Calu3 (cell line): ENCODE data around the gene CSF1R. TPM values are rescaled to one million over a fixed set of nuclear protein-coding genes. Genes with fewer than 3 reads are reported as not detected.

Experiments used
- BruUV-seq: library from RNA; stranded (reverse); fragments of 400-500 nt; replicated peaks from 2 replicates; lab custom pipeline; 2021; lab: Mats Ljungman, UMichigan
- CTCF ChIA-PET: fragments of 300-600 bp; sonication (Branson Sonifier 250); formaldehyde crosslinking; loops from one replicate; lab custom pipeline; 2022; ENCODE audit warnings: antibody characterized with exemption; lab: Charles Lee
- DNase-seq: peaks from one replicate; pipeline ENCODE4 v3.0.0; 2022
- H3K27ac Mint-ChIP-seq: one replicate; pipeline ENCODE4 v1.8.0; 2022; ENCODE audit warnings: mixed read lengths; ENCODE audit not compliant: unreplicated experiment
- H3K27me3 Mint-ChIP-seq: one replicate; pipeline ENCODE4 v1.8.0; 2022; ENCODE audit warnings: mixed read lengths; ENCODE audit not compliant: unreplicated experiment
- H3K36me3 Mint-ChIP-seq: one replicate; pipeline ENCODE4 v1.8.0; 2022; ENCODE audit warnings: mild to moderate bottlenecking, moderate library complexity, mixed read lengths; ENCODE audit not compliant: insufficient read depth, unreplicated experiment
- H3K4me1 Mint-ChIP-seq: one replicate; pipeline ENCODE4 v1.8.0; 2022; ENCODE audit warnings: mild to moderate bottlenecking, low read depth, mixed read lengths; ENCODE audit not compliant: unreplicated experiment
- H3K4me3 Mint-ChIP-seq: one replicate; pipeline ENCODE4 v1.8.0; 2022; ENCODE audit warnings: mild to moderate bottlenecking, low read depth, moderate library complexity, mixed read lengths; ENCODE audit not compliant: unreplicated experiment
- H3K9me3 Mint-ChIP-seq: one replicate; pipeline ENCODE4 v1.8.0; 2022; ENCODE audit warnings: low read depth, mixed read lengths; ENCODE audit not compliant: unreplicated experiment
- CTCF ChIP-seq: fragments of 200-600 bp; IDR thresholded peaks from one replicate; pipeline ENCODE4 v1.8.0; 2022; ENCODE audit warnings: antibody characterized with exemption; ENCODE audit not compliant: unreplicated experiment
- intact Hi-C: fragments of 100-400 bp; cut with micrococcal nuclease; formaldehyde crosslinking; loops from one replicate; pipeline ENCODE4 v1.10.0; 2022; ENCODE audit not compliant: unreplicated experiment
- total RNA-seq: library from RNA; stranded (reverse); gene quantifications from 2 replicates; pipeline ENCODE4 v1.2.3, GENCODE V29; 2022

CSF1R gene
- total RNA-seq, 1 experiment from 2014 or later: not detected

GRCh38 chr5:150122536-150123481, 36.5 kb upstream of the CSF1R start:
- Mint-ChIP-seq H3K4me1 (peaks cover 9% of the 10 kb centered on the region), H3K4me3 (no peak overlapping the region), H3K27ac (no peak overlapping the region), H3K9me3 (no peaks in the 10 kb centered on the region), H3K36me3 (no peaks in the 10 kb centered on the region), H3K27me3 (peaks cover 32% of the 10 kb centered on the region)
- CTCF ChIA-PET: no interaction called here
- BruUV-seq: no TSS peak
- no peak for DNase-seq
- intact Hi-C loops: no loop called here
- no peak for TF ChIP-seq CTCF

- peaks cover 32% of the 10 kb centered on the region for H3K27me3 Mint-ChIP-seq
- DNase-seq: peak; percentile 62
- intact Hi-C loops: no loop called here
- no TSS peak for BruUV-seq
- TF ChIP-seq CTCF: peak; percentile 57
- H3K4me1 Mint-ChIP-seq: peaks cover 9% of the 10 kb centered on the region
- CTCF ChIA-PET: interaction anchor here (2.0 kb wide), 1 partner anchor 13 kb away, joined by 4 read pairs; no protein-coding TSS in a partner anchor
- H3K27ac Mint-ChIP-seq: no peak overlapping the region
- no peak overlapping the region for H3K4me3 Mint-ChIP-seq
- no peaks in the 10 kb centered on the region for H3K36me3 Mint-ChIP-seq
- H3K9me3 Mint-ChIP-seq: no peaks in the 10 kb centered on the region
Observed at GRCh38 chr5:150122158-150122510, 35.8 kb upstream of the CSF1R start.

- BruUV-seq: no TSS peak
- Mint-ChIP-seq H3K4me1 (peaks cover 9% of the 10 kb centered on the region), H3K4me3 (no peak overlapping the region), H3K9me3 (no peaks in the 10 kb centered on the region), H3K27ac (no peak overlapping the region), H3K36me3 (no peaks in the 10 kb centered on the region), H3K27me3 (peaks cover 32% of the 10 kb centered on the region)
- no peak for DNase-seq
- intact Hi-C loops: no loop called here
- TF ChIP-seq CTCF: no peak
- CTCF ChIA-PET: interaction anchor here (0.5 to 2.0 kb wide), 3 partner anchors 14 to 99 kb away, joined by 3 to 6 read pairs (median 4); no protein-coding TSS in a partner anchor
Observed at GRCh38 chr5:150121448-150122157, 35.2 kb upstream of the CSF1R start.

DNA sequence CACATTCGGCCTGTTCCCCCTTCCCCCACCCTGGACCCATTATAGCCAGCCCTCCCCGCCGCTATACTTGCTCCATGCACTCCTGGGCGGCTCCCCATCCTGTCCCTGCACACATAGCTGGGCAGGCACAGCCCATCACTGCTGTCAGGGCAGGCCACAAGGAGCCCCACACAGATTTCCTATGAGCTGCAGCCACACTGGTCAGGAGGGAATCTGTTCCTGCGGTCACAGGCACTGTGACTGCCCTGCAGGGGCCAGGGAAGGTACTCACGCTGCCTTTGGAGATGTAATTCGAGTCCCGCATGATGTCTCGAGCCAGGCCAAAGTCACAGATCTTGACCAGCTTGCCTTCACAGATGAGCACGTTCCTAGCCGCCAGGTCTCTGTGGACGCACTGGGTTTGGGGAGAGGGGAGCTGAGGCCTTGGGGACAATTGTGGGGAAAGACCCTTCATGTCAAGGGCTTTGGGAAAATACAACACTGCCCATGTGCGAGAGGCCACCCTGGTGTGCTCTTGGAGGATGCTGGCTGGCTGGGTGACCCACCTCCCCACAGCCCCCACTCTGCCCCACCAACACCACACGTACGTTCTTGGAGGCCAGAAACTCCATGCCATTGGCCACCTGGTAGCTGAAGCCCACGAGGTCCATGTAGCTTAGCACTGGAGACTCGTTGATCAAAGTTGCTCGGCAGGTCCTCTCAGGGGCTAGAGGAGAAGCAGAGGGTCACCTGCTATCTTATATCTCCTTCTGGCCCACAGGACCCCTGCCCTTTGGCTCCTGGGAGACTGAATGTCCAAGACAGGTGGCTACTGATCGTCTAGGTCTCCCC, 34.5 kb upstream of the CSF1R start:
- DNase-seq: no peak
- peaks cover 9% of the 10 kb centered on the region for H3K4me1 Mint-ChIP-seq
- intact Hi-C loops: no loop called here
- CTCF ChIA-PET: interaction anchor here (0.6 to 2.0 kb wide), 2 partner anchors 14 to 18 kb away, joined by 4 to 6 read pairs; no protein-coding TSS in a partner anchor
- BruUV-seq: no TSS peak
- TF ChIP-seq CTCF: no peak
- H3K9me3 Mint-ChIP-seq: no peaks in the 10 kb centered on the region
- H3K36me3 Mint-ChIP-seq: no peaks in the 10 kb centered on the region
- no peak overlapping the region for H3K27ac Mint-ChIP-seq
- H3K27me3 Mint-ChIP-seq: peaks cover 32% of the 10 kb centered on the region
- no peak overlapping the region for H3K4me3 Mint-ChIP-seq
